ENCODE results near the gene WDTC1.

GRCh38 chr1:27241677-27242076 is 7.2 kb downstream of the WDTC1 start:
- TF ChIP-seq GATA2 (IDR thresholded peaks at IDR 0.05; ENCODE audit: low read depth, low read length) (no peak), GATA3 (IDR thresholded peaks at IDR 0.05; ENCODE audit: low read depth, low read length) (no peak)
